ENCODE data around the gene CFHR5. TPM values are rescaled to one million over a fixed set of nuclear protein-coding genes. Genes with fewer than 3 reads are reported as not detected.

The CFHR5 gene
- polyA plus RNA-seq, 2 of the 4 experiments (the other 2 are of a cell fraction) = not detected

DNA sequence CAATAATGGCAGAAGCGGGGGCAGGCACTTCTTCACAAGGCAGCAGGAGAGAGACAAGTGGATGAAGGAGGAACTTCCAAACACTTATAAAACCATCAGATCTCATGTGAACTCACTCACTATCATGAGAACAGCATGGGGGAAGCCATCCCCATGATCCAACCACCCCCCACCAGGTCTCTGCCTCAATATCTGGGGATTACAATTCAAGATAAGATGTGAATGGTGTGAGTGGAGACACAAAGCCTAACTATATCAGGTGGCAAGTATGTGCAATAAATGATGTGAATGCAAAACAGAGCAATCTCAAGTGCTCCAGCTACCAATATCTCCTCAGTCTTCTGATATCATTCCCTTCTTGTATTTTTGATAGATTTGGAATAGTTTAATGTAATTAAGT, 21.4 kb upstream of the CFHR5 start (continued):
- no peak for TF ChIP-seq ZNF302 (CRISPR knock-in tag; IDR thresholded peaks at IDR 0.05)

GRCh38 chr1:196960854-196961253, 16.5 kb upstream of the CFHR5 start:
- CTCF ChIA-PET = no interaction called here
- POLR2A ChIA-PET = no interaction called here
- no peak for FAIRE-seq
- Histone ChIP-seq H3K9me3 (no peaks in the 10 kb centered on the region; the same call in 2 of the 3 replicates), H3K4me2 (no peak overlapping the region), H3K4me3 (no peak overlapping the region), H3K4me1 (no peaks in the 10 kb centered on the region), H3K27ac (no peak overlapping the region)
- 17% methylated on average over 3 of the region's 3 CpGs for WGBS (ENCODE audit: missing lambda C conversion rate)
- DNase-seq (ENCODE audit: low read depth in 1 of 2, low spot score in 1 of 2) = no peak
- no peak for TF ChIP-seq RCOR1 (IDR thresholded peaks at IDR 0.05; ENCODE audit: low read depth, low read length)
- no peak for TF ChIP-seq FOSL2 (IDR thresholded peaks at IDR 0.05)
- no peak for TF ChIP-seq FOSL2 (CRISPR knock-in tag; IDR thresholded peaks at IDR 0.05)
- TF ChIP-seq CBX8 (IDR thresholded peaks at IDR 0.05) = no peak
- no peak for TF ChIP-seq RAD21 (conservative IDR thresholded peaks at IDR 0.05 in 1 of 2, IDR thresholded peaks at IDR 0.05 in 1 of 2)
- TF ChIP-seq ZSCAN20 (CRISPR knock-in tag; IDR thresholded peaks at IDR 0.05) = no peak
- TF ChIP-seq, protein P1, sequence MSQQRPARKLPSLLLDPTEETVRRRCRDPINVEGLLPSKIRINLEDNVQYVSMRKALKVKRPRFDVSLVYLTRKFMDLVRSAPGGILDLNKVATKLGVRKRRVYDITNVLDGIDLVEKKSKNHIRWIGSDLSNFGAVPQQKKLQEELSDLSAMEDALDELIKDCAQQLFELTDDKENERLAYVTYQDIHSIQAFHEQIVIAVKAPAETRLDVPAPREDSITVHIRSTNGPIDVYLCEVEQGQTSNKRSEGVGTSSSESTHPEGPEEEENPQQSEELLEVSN (IDR thresholded peaks at IDR 0.05; ENCODE audit: borderline replicate concordance, low read depth) = no peak
- no peak for TF ChIP-seq POLR2AphosphoS2 (conservative IDR thresholded peaks at IDR 0.05; ENCODE audit: low read length)
- TF ChIP-seq FOSB (CRISPR knock-in tag; IDR thresholded peaks at IDR 0.05) = no peak
- no peak for TF ChIP-seq SMC3 (IDR thresholded peaks at IDR 0.05)
- no peak for ATAC-seq

DNA sequence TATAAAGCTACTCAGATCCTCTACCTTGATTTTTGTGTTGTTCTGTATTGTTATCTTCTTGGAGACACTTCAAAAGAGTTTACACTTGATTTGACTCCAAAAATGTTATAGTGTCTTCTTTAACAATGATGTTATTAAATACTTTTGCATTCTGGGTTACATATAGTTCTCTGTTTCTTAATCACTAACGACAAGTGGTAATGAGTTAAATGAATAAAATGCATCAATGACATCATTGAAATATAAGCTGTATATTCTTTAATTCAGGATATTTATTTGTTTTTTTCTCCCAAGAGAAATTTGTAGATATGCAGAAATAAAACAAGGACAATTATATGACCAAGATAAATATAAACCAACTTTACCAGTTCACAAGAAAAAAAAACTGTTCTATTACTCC, 7.2 kb upstream of the CFHR5 start:
- ChIA-PET CTCF (no interaction called here), POLR2A (no interaction called here)
- H3K27ac ChIP-seq = no peak overlapping the region
- H3K4me2 ChIP-seq = no peak overlapping the region
- no peak overlapping the region for H3K4me3 ChIP-seq
- DNase-seq (ENCODE audit: low read depth in 1 of 2, low spot score in 1 of 2) (no peak), ATAC-seq (no peak), FAIRE-seq (no peak)
- no peaks in the 10 kb centered on the region for H3K9me3 ChIP-seq
- H3K4me1 ChIP-seq = no peaks in the 10 kb centered on the region
- no peak for TF ChIP-seq FOSL2 (IDR thresholded peaks at IDR 0.05)
- TF ChIP-seq FOSL2 (CRISPR knock-in tag; IDR thresholded peaks at IDR 0.05) = no peak
- no peak for TF ChIP-seq NFE2L2 (conservative IDR thresholded peaks at IDR 0.05; ENCODE audit: low read length)
- TF ChIP-seq JUNB (IDR thresholded peaks at IDR 0.05) = no peak
- TF ChIP-seq, protein P2, sequence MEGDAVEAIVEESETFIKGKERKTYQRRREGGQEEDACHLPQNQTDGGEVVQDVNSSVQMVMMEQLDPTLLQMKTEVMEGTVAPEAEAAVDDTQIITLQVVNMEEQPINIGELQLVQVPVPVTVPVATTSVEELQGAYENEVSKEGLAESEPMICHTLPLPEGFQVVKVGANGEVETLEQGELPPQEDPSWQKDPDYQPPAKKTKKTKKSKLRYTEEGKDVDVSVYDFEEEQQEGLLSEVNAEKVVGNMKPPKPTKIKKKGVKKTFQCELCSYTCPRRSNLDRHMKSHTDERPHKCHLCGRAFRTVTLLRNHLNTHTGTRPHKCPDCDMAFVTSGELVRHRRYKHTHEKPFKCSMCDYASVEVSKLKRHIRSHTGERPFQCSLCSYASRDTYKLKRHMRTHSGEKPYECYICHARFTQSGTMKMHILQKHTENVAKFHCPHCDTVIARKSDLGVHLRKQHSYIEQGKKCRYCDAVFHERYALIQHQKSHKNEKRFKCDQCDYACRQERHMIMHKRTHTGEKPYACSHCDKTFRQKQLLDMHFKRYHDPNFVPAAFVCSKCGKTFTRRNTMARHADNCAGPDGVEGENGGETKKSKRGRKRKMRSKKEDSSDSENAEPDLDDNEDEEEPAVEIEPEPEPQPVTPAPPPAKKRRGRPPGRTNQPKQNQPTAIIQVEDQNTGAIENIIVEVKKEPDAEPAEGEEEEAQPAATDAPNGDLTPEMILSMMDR (IDR thresholded peaks at IDR 0.05) = no peak
- TF ChIP-seq BHLHE40 (IDR thresholded peaks at IDR 0.05; ENCODE audit: low read depth, low read length) = no peak
- no peak for TF ChIP-seq HOXB13 (CRISPR knock-in tag; IDR thresholded peaks at IDR 0.05; ENCODE audit: low read depth)
- TF ChIP-seq, protein P3, sequence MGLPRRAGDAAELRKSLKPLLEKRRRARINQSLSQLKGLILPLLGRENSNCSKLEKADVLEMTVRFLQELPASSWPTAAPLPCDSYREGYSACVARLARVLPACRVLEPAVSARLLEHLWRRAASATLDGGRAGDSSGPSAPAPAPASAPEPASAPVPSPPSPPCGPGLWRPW (IDR thresholded peaks at IDR 0.05) = no peak
- TF ChIP-seq SMC3 (IDR thresholded peaks at IDR 0.05) = no peak
- no peak for TF ChIP-seq KDM5A (IDR thresholded peaks at IDR 0.05)
- no peak for TF ChIP-seq EHF (CRISPR knock-in tag; IDR thresholded peaks at IDR 0.05)
- TF ChIP-seq CEBPB (IDR thresholded peaks at IDR 0.05) = no peak
- TF ChIP-seq ZNF302 (CRISPR knock-in tag; IDR thresholded peaks at IDR 0.05) = no peak
- TF ChIP-seq HOXB5 (CRISPR knock-in tag; IDR thresholded peaks at IDR 0.05) = no peak
- WGBS (ENCODE audit: missing lambda C conversion rate) = 45% methylated on average over 1 of the region's 1 CpG

DNA sequence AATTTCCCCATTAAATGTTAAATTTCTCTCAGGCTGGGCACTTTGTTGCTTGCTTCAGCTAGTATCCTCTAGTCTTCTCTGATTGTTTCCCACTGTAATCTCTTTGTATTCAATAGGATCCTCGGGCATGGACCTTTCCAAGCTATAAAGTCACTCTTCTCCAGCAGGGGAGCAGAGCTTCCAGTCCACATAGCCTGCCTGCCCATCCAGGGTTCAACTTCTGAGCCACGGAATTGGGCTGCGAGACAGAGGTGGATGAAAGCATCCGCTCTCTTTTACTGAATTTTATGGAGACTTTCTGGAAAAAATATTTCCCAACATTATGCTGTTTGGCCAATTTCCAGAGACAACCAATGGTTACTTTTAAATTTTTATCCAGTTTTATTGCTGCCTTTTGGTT, 1.1 kb upstream of the CFHR5 start:
- ChIA-PET POLR2A (no interaction called here), CTCF (no interaction called here)
- TF ChIP-seq NFE2L2 (conservative IDR thresholded peaks at IDR 0.05; ENCODE audit: low read length) = no peak
- TF ChIP-seq ZFP36 (IDR thresholded peaks at IDR 0.05; ENCODE audit: borderline replicate concordance, partially characterized antibody) = no peak
- no peak for TF ChIP-seq CEBPB (IDR thresholded peaks at IDR 0.05)
- TF ChIP-seq MAX (IDR thresholded peaks at IDR 0.05) = no peak
- no peak for TF ChIP-seq POLR2A (IDR thresholded peaks at IDR 0.05; ENCODE audit: low read length)
- no peak for TF ChIP-seq HMGXB4 (CRISPR knock-in tag; IDR thresholded peaks at IDR 0.05; ENCODE audit: borderline replicate concordance)
- no peak for TF ChIP-seq ELK1 (IDR thresholded peaks at IDR 0.05; ENCODE audit: low read depth, low read length)
- TF ChIP-seq USF2 (IDR thresholded peaks at IDR 0.05) = no peak
- no peak for DNase-seq (ENCODE audit: low read depth in 1 of 2, low spot score in 1 of 2)
- FAIRE-seq = no peak
- H3K4me2 ChIP-seq = no peak overlapping the region
- WGBS (ENCODE audit: missing lambda C conversion rate) = 69% methylated on average over 4 of the region's 4 CpGs
- no peaks in the 10 kb centered on the region for H3K9me3 ChIP-seq
- ATAC-seq = no peak
- no peaks in the 10 kb centered on the region for H3K4me1 ChIP-seq
- no peak overlapping the region for H3K4me3 ChIP-seq
- no peak overlapping the region for H3K27ac ChIP-seq

Measured in A549 (cell line).